Smooth muscle cell (in vitro differentiated cells): Measurements from ENCODE around the gene CREBBP. TPM values are rescaled to one million over a fixed set of nuclear protein-coding genes. Genes with fewer than 3 reads are reported as not detected.

ENCODE experiments used
- DNase-seq: peaks from one replicate; lab custom pipeline; 2025; ENCODE audit not compliant: unreplicated experiment; lab: John Stamatoyannopoulos, UW
- H2AFZ ChIP-seq: fragments of 200-600 bp; sonication (generic); 2 replicates; pipeline ENCODE4 v1.6.0; 2016; ENCODE audit warnings: antibody characterized with exemption, low read depth, mild to moderate bottlenecking
- H3F3A ChIP-seq: fragments of 200-600 bp; sonication (generic); 2 replicates; pipeline ENCODE4 v1.6.0; 2017; ENCODE audit warnings: antibody characterized with exemption, low read depth
- H3K27ac ChIP-seq: fragments of 200-600 bp; sonication (generic); 2 replicates; pipeline ENCODE4 v1.5.1; 2016; ENCODE audit warnings: low read depth, mild to moderate bottlenecking
- H3K27me3 ChIP-seq: fragments of 200-600 bp; sonication (generic); 2 replicates; pipeline ENCODE4 v1.6.1; 2016; ENCODE audit warnings: low read depth, mild to moderate bottlenecking
- H3K36me3 ChIP-seq: fragments of 200-600 bp; sonication (generic); 2 replicates; pipeline ENCODE4 v1.5.1; 2016; ENCODE audit warnings: low read depth
- H3K4me1 ChIP-seq: fragments of 200-600 bp; sonication (generic); 2 replicates; pipeline ENCODE4 v1.5.1; 2016; ENCODE audit warnings: low read depth
- H3K4me2 ChIP-seq: fragments of 200-600 bp; sonication (generic); 2 replicates; pipeline ENCODE4 v1.6.0; 2016; ENCODE audit warnings: mild to moderate bottlenecking
- H3K4me3 ChIP-seq: fragments of 200-600 bp; sonication (generic); 2 replicates; pipeline ENCODE4 v1.5.1; 2016; ENCODE audit warnings: mild to moderate bottlenecking
- H3K79me2 ChIP-seq: fragments of 200-600 bp; sonication (generic); 2 replicates; pipeline ENCODE4 v1.6.0; 2016; ENCODE audit warnings: low read depth, mild to moderate bottlenecking
- H3K9ac ChIP-seq: fragments of 200-600 bp; sonication (generic); 2 replicates; pipeline ENCODE4 v1.6.0; 2016; ENCODE audit warnings: low read depth
- H3K9me3 ChIP-seq: fragments of 200-600 bp; sonication (generic); replicated peaks from 2 replicates; pipeline ENCODE4 v1.5.1; 2016; ENCODE audit warnings: low read depth
- H4K20me1 ChIP-seq: fragments of 200-600 bp; sonication (generic); 2 replicates; pipeline ENCODE4 v1.6.0; 2016; ENCODE audit warnings: low read depth
- WGBS: methylation state at CpG from one replicate; pipeline ENCODE4 v1.1.7; 2016; ENCODE audit warnings: low lambda C conversion rate; 5-methylcytosine and 5-hydroxymethylcytosine counted together
- polyA plus RNA-seq: library from polyadenylated mRNA; unstranded; fragments of >200 nt; fragmentation: Nextera tagmentation; extraction: Ambion mirVana; gene quantifications from 2 replicates; pipeline ENCODE4 v1.2.1, GENCODE V29; 2016
- total RNA-seq: library from RNA; depleted of rRNA; stranded (reverse); fragments of >200 nt; gene quantifications from 2 replicates; pipeline ENCODE4 v1.2.3, GENCODE V29; 2014
- TF ChIP-seq, protein P1 (sequence below): fragments of 200-600 bp; sonication (generic); IDR thresholded peaks from 2 replicates; pipeline ENCODE4 v1.5.1; 2017; ENCODE audit warnings: borderline replicate concordance, mild to moderate bottlenecking, antibody characterized with exemption; ENCODE audit not compliant: insufficient read depth, poor library complexity, severe bottlenecking

Gene CREBBP
- total and polyA plus RNA-seq, 2 experiments from 2014 or later, result 14.3 to 19.6 TPM

DNA sequence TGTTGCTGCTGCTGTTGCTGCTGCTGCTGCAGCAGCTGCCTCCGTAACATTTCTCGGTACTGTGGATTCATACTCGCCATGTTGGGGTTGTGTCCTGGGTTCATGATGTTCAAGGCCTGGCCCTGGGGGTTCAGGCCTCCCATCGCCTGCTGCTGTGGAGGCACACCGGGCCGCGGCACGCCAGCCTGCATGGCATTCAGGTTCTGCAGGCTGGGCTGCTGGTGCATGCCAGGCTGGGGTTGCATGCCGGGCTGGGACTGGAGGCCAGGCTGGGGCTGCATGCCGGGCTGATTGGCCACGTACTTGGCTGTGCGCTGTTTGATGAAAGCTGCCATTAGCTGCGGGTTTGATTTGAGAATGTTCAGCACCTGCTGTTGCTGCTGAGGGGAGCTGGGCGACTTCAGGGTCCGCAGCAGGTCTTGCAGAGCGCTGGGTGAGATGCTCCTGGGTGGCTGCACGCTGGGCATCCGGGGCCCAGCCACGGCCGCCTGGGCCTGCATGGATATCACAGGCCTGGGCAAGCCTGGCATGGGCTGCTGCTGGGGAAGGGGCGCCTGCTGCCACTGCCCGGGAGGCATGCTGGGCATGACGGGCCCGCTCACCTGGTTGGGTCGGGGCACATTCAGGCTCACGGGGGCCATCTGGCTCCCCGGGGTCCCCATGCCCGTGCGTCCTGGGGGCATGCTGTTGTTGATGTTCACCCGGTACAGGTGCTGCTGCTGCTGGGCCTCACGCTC, 151.9 kb downstream of the CREBBP start:
- Histone ChIP-seq H3K9ac (no peak overlapping the region), H3K79me2 (no peaks in the 10 kb centered on the region), H3K4me3 (no peak overlapping the region), H3K4me2 (no peak overlapping the region), H3K36me3 (no peaks in the 10 kb centered on the region), H3K27me3 (no peaks in the 10 kb centered on the region), H3K4me1 (no peaks in the 10 kb centered on the region), H4K20me1 (peaks cover 17% of the 10 kb centered on the region), H3F3A (no peaks in the 10 kb centered on the region), H2AFZ (no peak overlapping the region), H3K27ac (no peak overlapping the region), H3K9me3 (no peaks in the 10 kb centered on the region)
- DNase-seq, result no peak
- WGBS, result 97% methylated on average over 31 of the region's 31 CpGs
- TF ChIP-seq, protein P1, sequence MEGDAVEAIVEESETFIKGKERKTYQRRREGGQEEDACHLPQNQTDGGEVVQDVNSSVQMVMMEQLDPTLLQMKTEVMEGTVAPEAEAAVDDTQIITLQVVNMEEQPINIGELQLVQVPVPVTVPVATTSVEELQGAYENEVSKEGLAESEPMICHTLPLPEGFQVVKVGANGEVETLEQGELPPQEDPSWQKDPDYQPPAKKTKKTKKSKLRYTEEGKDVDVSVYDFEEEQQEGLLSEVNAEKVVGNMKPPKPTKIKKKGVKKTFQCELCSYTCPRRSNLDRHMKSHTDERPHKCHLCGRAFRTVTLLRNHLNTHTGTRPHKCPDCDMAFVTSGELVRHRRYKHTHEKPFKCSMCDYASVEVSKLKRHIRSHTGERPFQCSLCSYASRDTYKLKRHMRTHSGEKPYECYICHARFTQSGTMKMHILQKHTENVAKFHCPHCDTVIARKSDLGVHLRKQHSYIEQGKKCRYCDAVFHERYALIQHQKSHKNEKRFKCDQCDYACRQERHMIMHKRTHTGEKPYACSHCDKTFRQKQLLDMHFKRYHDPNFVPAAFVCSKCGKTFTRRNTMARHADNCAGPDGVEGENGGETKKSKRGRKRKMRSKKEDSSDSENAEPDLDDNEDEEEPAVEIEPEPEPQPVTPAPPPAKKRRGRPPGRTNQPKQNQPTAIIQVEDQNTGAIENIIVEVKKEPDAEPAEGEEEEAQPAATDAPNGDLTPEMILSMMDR, result no peak

- H3K4me3 ChIP-seq, result no peak overlapping the region
- H3K9me3 ChIP-seq, result no peaks in the 10 kb centered on the region
- no peak for DNase-seq
- no peaks in the 10 kb centered on the region for H3K27me3 ChIP-seq
- no peak overlapping the region for H3K27ac ChIP-seq
- H3K9ac ChIP-seq, result no peak overlapping the region
- WGBS, result 97% methylated on average over 21 of the region's 21 CpGs
- TF ChIP-seq, protein P1, result no peak
- H3F3A ChIP-seq, result no peaks in the 10 kb centered on the region
- no peaks in the 10 kb centered on the region for H3K4me1 ChIP-seq
- H4K20me1 ChIP-seq, result peaks cover 17% of the 10 kb centered on the region
- H3K4me2 ChIP-seq, result no peak overlapping the region
- H3K79me2 ChIP-seq, result no peaks in the 10 kb centered on the region
- no peak overlapping the region for H2AFZ ChIP-seq
- no peaks in the 10 kb centered on the region for H3K36me3 ChIP-seq
Observed at GRCh38 chr16:3727806-3728381, 152.6 kb downstream of the CREBBP start.

GRCh38 chr16:3726021-3726687, 154.4 kb downstream of the CREBBP start:
- Histone ChIP-seq H3K9me3 (no peaks in the 10 kb centered on the region), H3K27ac (no peak overlapping the region), H3K4me1 (no peaks in the 10 kb centered on the region), H3K4me3 (no peak overlapping the region), H3K4me2 (no peak overlapping the region), H3K36me3 (no peaks in the 10 kb centered on the region), H3K27me3 (no peaks in the 10 kb centered on the region), H3F3A (no peaks in the 10 kb centered on the region), H2AFZ (no peak overlapping the region), H4K20me1 (peaks cover 17% of the 10 kb centered on the region), H3K79me2 (no peaks in the 10 kb centered on the region), H3K9ac (no peak overlapping the region)
- DNase-seq, result no peak
- WGBS, result 95% methylated on average over 32 of the region's 33 CpGs
- TF ChIP-seq, protein P1, result no peak
